ENCODE data around the gene GP1BA.

The GP1BA gene

DNA sequence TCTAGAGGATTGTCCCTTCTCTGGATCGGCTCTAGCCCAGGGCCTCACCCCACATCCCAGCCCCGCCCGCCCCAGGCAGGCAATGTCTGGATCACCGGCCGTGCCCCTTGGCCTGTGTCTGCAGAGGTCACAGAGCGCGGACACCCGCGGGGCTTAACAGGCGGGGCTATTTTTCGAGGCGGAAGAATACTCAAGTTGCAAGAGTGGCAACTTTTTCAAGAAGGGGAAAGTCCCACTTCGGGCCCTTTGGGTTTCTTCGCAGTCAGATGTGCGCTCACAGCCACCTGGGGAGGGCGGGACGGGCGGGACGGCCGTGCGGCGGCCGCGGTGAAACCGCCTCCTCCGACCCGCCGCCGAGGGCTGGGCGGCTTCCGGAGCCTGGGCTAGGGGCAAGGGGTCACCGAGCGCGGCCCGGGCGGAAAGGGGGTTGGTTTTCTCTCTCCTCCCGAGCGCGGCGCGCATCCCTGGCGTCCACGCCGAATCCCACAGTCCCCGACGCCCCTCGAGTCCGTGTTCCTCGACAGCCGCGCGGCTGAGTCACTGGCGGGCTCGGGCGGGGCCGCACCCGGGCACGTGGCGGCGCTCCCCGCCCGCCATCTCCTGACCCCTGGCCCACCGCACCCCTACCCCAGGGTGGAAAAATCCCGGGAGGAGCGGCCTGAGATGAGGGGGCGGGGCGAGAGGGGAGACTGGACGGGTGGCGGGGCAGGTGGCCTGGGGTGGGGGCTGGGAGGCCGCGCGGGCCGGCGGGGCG, 17.4 kb downstream of the GP1BA start:
- TF ChIP-seq CTCF (IDR thresholded peaks at IDR 0.05; ENCODE audit: low read depth, low read length): no peak
- DNase-seq (ENCODE audit: extremely low read depth, low read depth): no peak

DNA sequence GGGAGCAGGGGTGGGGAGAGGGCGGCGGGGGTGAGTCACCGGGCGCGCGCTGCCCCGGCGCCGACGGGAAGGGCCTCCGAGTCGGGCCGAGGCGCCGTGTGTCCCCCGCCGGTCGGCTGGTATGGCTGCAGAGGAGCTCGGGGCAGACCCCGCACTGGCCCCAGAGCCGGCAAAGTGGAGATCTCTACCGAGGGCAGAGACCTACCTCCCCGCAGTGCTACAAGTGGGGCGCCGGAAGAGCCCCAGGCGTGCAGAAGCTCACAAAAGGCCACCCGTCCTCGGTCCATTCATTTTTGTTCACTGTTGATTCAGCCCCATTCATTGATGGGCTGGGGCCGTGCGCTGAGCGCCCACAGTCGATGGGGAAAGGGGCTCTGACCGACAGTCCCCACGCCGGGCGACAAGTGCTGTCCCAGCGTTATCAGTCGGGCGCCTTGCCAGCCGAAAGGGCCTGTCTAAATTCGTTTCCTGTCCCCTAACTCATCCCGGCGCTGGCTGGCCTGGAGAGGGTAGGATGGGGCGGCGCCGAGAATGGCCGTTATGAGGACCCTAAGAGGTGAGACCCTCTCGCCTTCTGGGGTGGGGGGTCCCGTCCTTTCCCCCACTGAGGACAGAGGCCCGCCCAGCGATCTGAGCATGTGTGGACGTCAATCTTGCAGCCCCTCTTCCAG, 18.1 kb downstream of the GP1BA start:
- no peak for DNase-seq (ENCODE audit: extremely low read depth, low read depth)
- no peak for TF ChIP-seq CTCF (IDR thresholded peaks at IDR 0.05; ENCODE audit: low read depth, low read length)

DNA sequence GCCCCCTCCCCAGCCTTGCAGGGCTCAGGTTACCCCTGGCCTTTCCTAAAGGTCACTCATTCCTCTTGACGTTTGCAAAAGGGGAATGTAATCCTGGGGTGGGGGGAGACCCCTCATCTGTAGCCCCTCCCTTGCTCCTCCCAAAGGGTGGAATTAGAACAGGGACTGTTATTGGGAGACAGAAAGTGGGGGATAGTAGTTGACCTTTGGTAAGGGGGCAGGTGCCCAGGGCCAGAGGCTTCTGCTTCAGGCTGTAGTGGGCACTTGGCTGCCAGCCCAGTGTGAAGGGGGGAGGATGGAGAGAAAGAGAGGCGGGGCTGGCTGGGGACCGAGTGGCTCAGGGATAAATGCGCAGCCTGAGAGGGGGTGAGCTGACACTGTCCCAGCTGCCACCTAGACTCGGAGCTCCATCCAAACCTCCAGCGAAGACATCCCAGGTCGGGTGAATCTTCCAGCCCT, 18.7 kb downstream of the GP1BA start, which contains the start of gene ENO3:
ENO3 (plus strand) TSS at position 374 of the 459 bp plus-strand sequence. CDS start 711 bp downstream, outside the sequence.
- no peak for DNase-seq (ENCODE audit: extremely low read depth, low read depth)

DNA sequence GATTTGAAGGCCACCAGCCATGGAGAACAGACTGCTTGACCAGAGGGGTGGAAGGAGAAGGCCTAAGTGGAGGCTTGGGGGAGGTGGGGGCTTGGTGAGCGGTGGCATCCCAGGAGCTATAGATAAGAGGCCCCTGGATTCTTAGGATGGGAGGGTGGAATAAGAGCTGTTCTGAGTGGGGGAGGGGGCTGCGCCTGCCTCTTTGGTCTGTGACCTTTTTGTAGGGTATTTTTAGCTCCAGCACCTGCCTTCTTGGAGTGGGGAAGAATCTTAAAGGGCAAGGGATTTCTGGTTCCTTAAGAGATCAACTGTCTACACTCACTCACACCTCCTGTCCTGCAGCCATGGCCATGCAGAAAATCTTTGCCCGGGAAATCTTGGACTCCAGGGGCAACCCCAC, 19.4 kb downstream of the GP1BA start:
- DNase-seq (ENCODE audit: extremely low read depth, low read depth): no peak
- TF ChIP-seq CTCF (IDR thresholded peaks at IDR 0.05; ENCODE audit: low read depth, low read length): no peak

More for the DNA sequence above, 18.7 kb downstream of the GP1BA start, which contains the start of gene ENO3:
- no peak for TF ChIP-seq CTCF (IDR thresholded peaks at IDR 0.05; ENCODE audit: low read depth, low read length)

DNA sequence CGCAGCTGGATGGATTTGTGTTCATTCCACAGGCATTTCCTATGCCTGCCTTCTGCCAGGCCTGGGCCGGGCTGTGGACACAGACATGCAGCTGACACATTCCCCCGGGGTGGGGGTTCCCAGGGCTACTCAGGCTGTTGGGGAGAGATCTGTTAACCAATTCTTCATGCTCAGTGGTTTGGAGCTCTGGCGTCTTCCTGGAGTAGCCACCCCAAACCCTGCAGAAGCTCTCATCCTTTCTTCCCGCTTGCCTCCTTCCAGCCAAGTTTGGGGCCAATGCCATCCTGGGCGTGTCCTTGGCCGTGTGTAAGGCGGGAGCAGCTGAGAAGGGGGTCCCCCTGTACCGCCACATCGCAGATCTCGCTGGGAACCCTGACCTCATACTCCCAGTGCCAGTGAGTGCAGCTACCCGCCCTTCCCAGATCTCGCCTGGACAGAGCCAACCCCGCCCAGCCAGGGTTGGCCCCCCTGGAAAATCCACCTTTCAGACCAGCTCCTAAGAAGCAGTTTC, 21.4 kb downstream of the GP1BA start:
- DNase-seq (ENCODE audit: extremely low read depth, low read depth): no peak
- TF ChIP-seq CTCF (IDR thresholded peaks at IDR 0.05; ENCODE audit: low read depth, low read length): no peak

DNA sequence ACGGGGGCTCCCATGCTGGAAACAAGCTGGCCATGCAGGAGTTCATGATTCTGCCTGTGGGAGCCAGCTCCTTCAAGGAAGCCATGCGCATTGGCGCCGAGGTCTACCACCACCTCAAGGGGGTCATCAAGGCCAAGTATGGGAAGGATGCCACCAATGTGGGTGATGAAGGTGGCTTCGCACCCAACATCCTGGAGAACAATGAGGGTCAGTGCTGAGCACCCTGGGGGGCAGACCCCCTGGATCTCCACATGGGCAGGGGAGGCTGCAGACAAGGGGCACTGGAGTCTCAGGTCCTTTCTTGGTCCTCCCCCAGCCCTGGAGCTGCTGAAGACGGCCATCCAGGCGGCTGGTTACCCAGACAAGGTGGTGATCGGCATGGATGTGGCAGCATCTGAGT, 23.0 kb downstream of the GP1BA start:
- DNase-seq (ENCODE audit: extremely low read depth, low read depth): no peak
- no peak for TF ChIP-seq CTCF (IDR thresholded peaks at IDR 0.05; ENCODE audit: low read depth, low read length)

GRCh38 chr17:4956493-4957061, 24.5 kb downstream of the GP1BA start:
- TF ChIP-seq CTCF (IDR thresholded peaks at IDR 0.05; ENCODE audit: low read depth, low read length): peak; percentile 19
- no peak for DNase-seq (ENCODE audit: extremely low read depth, low read depth)

Data from AG09319 (cell line).